HFF-Myc (cell line): ENCODE measurements around the gene TTC21B.

Source experiments
- DNase-seq: peaks from one replicate; pipeline ENCODE4 v3.0.0-alpha.2; 2011; ENCODE audit warnings: low read depth; ENCODE audit errors: extremely low read depth
- H3K4me3 ChIP-seq: replicated peaks from 2 replicates; pipeline ENCODE4 v1.5.1; 2011; ENCODE audit warnings: low read depth, mild to moderate bottlenecking, control low read depth, low read length
- TF ChIP-seq, protein P1 (sequence below): IDR thresholded peaks from 2 replicates; pipeline ENCODE4 v1.5.1; 2012; ENCODE audit warnings: mild to moderate bottlenecking, low read depth, low read length, control low read depth; ENCODE audit errors: missing control alignments

TTC21B gene

DNA sequence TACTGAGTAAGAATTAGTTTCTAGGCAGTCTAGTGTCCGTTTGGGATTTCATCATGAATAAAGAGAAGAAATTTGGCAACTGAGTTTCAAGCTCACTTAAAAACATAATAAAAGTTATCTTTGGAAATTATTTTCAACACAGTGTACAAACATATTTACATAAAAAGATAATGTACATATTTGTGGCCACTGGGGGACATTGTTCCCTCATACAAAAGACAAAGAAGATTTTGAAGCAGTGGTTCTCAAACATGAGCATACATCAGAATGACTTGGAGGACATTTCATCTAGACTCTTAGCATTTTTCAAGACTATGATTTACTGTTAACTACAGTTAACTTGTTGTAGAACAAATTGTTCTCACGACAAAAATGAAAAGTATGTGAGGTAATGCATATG is 15.7 kb upstream of the TTC21B start:
- TF ChIP-seq, protein P1, sequence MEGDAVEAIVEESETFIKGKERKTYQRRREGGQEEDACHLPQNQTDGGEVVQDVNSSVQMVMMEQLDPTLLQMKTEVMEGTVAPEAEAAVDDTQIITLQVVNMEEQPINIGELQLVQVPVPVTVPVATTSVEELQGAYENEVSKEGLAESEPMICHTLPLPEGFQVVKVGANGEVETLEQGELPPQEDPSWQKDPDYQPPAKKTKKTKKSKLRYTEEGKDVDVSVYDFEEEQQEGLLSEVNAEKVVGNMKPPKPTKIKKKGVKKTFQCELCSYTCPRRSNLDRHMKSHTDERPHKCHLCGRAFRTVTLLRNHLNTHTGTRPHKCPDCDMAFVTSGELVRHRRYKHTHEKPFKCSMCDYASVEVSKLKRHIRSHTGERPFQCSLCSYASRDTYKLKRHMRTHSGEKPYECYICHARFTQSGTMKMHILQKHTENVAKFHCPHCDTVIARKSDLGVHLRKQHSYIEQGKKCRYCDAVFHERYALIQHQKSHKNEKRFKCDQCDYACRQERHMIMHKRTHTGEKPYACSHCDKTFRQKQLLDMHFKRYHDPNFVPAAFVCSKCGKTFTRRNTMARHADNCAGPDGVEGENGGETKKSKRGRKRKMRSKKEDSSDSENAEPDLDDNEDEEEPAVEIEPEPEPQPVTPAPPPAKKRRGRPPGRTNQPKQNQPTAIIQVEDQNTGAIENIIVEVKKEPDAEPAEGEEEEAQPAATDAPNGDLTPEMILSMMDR: no peak
- no peak for DNase-seq
- no peak overlapping the region for H3K4me3 ChIP-seq

DNA sequence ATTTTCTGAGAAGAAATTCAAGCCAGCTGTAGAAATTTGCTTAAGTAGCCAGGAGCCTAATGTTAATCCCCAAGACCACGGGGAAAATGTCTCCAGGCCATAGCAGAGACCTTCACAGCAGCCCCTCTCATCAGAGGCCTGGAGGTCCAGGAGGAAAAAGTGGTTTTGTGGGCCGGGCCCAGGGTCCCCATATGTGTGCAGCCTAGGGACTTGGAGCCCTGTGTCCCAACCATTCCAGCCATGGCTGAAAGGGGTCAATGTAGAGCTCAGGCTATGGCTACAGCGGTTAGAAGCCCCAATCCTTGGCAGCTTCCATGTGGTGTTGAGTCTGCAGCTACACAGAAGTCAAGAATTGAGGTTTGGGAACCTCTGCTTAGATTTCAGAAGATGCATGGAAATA is 14.2 kb upstream of the TTC21B start:
- TF ChIP-seq, protein P1: no peak
- no peak overlapping the region for H3K4me3 ChIP-seq
- DNase-seq: no peak

DNA sequence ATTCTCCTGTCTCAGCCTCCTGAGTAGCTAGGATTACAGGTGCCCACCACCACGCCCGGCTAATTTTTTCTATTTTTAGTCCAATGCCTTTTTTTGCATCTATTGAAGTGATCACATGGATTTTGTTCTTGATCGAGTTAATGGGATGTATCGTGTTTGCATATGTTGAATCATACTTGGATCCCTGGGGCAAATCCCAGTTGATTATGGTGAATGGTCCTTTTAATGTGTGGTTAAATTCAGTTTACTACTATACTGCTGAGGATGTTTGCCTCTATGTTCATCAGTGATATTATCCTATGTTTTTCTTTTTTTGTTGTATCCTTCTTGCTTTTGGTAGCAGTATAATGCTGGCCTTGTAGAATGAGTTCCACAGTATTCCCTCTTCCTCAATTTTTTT is 8.2 kb upstream of the TTC21B start:
- TF ChIP-seq, protein P1: no peak
- H3K4me3 ChIP-seq: no peak overlapping the region
- no peak for DNase-seq

DNA sequence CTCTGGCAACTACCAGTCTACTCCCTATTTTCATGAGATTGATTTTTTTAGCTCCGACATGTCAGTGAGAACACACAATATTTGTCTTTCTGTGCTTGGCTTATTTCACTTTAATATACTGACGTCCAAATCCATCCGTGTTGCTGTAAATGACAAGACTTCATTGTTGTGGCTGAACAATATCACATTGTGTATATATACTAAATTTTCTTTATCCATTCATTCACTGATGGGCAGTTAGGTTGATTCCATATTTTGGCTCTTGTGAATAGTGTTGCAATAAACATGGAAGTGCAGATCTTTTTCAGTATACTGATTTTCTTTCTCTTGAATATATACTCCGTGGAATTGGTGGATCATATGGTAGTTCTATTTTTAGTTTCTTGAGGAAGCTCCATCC is 5.8 kb upstream of the TTC21B start:
- H3K4me3 ChIP-seq: no peak overlapping the region
- TF ChIP-seq, protein P1: no peak
- no peak for DNase-seq

DNA sequence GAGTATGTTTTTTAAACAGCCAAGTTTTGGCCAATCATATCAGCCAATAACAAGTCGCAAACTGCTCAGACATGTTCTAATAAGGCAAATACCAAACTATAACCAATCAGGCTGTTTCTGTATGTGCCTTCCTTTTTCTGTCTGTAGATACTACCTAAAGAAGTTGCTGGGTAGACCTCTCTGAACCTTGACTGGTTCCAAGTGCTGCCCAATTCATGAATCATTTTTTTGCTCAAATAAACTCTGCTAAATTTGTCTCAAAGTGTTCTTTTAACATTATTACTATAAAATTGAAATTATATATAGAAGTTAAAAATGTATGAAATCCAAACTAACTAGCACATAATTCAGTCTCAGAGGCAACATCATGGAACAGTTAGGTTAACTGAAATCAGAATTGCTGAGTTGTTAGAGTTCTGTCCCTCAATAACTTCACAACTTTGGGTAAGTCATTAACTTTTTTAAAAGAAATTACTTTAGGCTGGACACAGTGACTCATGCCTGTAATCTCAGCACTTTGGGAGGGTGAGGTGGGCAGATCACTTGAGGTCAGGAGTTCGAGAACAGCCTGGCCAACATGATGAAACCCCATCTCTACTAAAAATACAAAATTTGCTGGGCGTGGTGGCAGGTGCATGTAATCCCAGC is 4.9 kb upstream of the TTC21B start:
- TF ChIP-seq, protein P1: no peak
- H3K4me3 ChIP-seq: no peak overlapping the region
- DNase-seq: no peak

DNA sequence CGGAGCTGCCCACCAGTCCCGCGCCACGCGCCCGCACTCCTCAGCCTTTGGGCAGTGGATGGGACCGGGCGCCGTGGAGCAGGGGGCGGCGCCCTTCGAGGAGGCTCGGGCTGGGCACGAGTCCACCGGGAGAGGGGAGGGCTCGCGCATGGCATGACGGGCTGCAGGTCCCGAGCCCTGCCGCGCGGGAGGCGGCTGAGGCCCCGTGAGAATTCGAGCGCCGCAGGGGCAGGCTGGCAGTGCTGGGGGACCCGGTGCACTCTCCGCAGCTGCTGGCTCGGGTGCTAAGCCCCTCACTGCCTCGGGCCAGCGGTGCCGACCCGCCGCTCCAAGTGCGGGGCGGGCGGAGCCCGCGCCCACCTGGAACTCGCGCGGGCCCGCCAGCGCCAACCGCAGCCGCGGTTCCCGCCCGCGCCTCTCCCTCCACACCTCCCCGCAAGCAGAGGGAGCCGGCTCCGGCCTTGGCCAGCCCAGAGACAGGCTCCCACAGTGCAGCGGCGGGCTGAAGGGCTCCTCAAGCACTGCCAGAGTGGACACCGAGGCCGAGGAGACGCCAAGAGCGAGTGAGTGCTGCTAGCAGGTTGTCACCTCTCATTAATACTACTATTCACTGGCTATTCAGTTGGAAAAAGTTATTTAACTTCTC is 3.6 kb upstream of the TTC21B start:
- no peak overlapping the region for H3K4me3 ChIP-seq
- TF ChIP-seq, protein P1: no peak
- DNase-seq: no peak
